ENCODE measurements around the gene PTGES3.

Gene PTGES3

GRCh38 chr12:56626701-56627100 lies 61.4 kb downstream of the PTGES3 start:
- no peak for ATAC-seq

- ATAC-seq = no peak
These were observed 65.5 kb downstream of the PTGES3 start for GRCh38 chr12:56622535-56622934.

DNA sequence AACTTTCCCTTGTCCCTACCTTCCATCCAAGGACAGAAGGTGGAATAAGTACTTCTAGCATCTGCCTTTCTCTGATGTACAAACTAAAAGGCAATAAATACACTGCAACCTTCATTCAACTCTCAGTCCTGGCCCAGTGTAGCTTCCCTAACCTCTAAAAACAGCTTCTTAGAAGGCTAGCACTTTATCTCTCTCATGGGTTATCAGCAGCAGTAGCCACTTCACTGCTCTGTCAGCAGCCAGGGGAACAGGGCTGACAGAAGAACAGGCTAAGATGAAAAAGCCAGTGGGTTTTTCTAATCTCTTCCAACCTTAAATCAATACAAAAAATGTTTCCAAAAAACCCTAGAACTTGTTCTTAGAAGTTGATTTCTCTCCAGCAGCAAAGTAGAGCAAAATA lies 71.2 kb downstream of the PTGES3 start:
- no peak for ATAC-seq

GRCh38 chr12:56616244-56616643 lies 71.8 kb downstream of the PTGES3 start:
- ATAC-seq = no peak

DNA sequence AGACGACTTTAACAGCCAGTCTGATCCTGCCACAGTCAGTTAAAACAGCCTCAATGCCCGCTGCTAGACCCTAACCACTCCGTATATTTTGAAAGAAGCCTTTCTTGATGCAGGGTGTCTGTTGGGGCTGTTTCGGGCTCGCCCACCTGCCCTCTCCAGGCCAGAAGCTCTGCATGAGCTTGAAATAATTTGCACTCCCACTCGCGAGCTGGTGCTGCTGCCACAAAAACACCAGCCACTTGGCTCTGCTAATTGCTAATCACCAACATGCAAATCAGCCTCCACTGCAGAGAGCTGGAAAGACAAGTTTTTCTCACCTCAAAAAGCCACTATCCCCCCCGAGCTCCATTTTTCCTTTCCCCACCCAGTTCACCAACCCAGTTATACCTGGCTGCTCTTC lies 73.5 kb downstream of the PTGES3 start:
- no peak for ATAC-seq
